ENCODE measurements around the gene P2RY1.

DNA sequence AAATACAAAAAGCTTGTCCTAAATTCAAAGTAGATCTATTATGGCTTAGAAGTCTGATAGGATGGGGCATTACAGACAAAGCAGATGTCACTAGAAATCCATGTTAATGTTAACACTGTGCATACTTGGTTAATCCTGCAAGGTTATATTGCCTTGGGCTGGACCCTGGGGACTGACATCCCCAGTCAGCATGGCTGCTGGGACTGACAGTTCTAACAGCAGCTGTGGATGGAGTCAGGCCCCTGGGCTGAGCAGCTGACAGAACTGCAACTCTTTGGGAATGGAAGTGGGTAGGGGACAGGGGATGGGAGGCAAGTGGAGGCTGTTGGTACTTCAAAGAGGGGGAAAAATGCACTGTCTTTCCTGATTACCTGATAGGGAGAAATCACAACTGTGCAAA is 7.5 kb downstream of the P2RY1 start:
- TF ChIP-seq POLR2AphosphoS5 (IDR thresholded peaks at IDR 0.05) (no peak), POLR2A (IDR thresholded peaks at IDR 0.05) (no peak)

Measured in spleen (tissue), 3 donors.